A673 (cell line): Measurements from ENCODE around the gene CD5L.

ENCODE experiments used
- CTCF ChIP-seq: fragments of 300-800, 200-600 bp; sonication (generic); conservative IDR thresholded peaks from 2 replicates; pipeline ENCODE4 v1.5.1; 2017; ENCODE audit warnings: low read depth, mild to moderate bottlenecking, antibody characterized with exemption, low read length, moderate library complexity, mixed read lengths
- EZH2 ChIP-seq: fragments of 200-600 bp; sonication (generic); IDR thresholded peaks from 2 replicates; pipeline ENCODE4 v1.6.1; 2017; ENCODE audit warnings: borderline replicate concordance, low read depth, mild to moderate bottlenecking, mixed read lengths, antibody characterized with exemption, low read length; ENCODE audit not compliant: poor library complexity, severe bottlenecking

GRCh38 chr1:157806431-157807149 is 35.0 kb downstream of the CD5L start:
- TF ChIP-seq CTCF (no peak), EZH2 (no peak)
